GM18502 (cell line): Measurements from ENCODE around the gene JADE3.
"Not testable (repeated sequence)": the region's sequence is repeated elsewhere in the genome, so short reads cannot be mapped to it uniquely, and the experiment has no call there.

Experiments
- ATAC-seq: cut with Tn5 transposase; IDR thresholded peaks from one replicate; pipeline ENCODE4 v1.9.1; 2021; ENCODE audit warnings: mild to moderate bottlenecking; ENCODE audit not compliant: unreplicated experiment, poor library complexity

Gene JADE3

GRCh38 chrX:46929439-46930261 is 17.4 kb downstream of the JADE3 start:
- ATAC-seq = no peak

- ATAC-seq = no peak
These were observed 23.1 kb downstream of the JADE3 start for GRCh38 chrX:46935295-46935694.

GRCh38 chrX:46938589-46938988 is 26.4 kb downstream of the JADE3 start:
- no peak for ATAC-seq

- no peak for ATAC-seq
These were observed 29.1 kb downstream of the JADE3 start for GRCh38 chrX:46941341-46941740.

- peak; percentile 85 for ATAC-seq
These were observed 40.9 kb downstream of the JADE3 start for GRCh38 chrX:46953137-46953527.

GRCh38 chrX:46953597-46953996 is 41.4 kb downstream of the JADE3 start:
- peak; percentile 37 for ATAC-seq

GRCh38 chrX:46954716-46955115 is 42.5 kb downstream of the JADE3 start:
- ATAC-seq = no peak

GRCh38 chrX:46956589-46956988 is 44.4 kb downstream of the JADE3 start:
- not testable (repeated sequence) for ATAC-seq

- no peak for ATAC-seq
These were observed 45.1 kb downstream of the JADE3 start for GRCh38 chrX:46957297-46957696.

GRCh38 chrX:46959101-46959500 is 46.9 kb downstream of the JADE3 start:
- ATAC-seq = no peak

- ATAC-seq = no peak
These were observed 47.9 kb downstream of the JADE3 start for GRCh38 chrX:46959985-46960700.

GRCh38 chrX:46961097-46961496 is 48.9 kb downstream of the JADE3 start:
- no peak for ATAC-seq

- ATAC-seq = no peak
These were observed 49.5 kb downstream of the JADE3 start for GRCh38 chrX:46961574-46962283.

GRCh38 chrX:46965125-46965758 is 53.0 kb downstream of the JADE3 start:
- no peak for ATAC-seq

- peak; percentile 81 for ATAC-seq
These were observed 55.3 kb downstream of the JADE3 start for GRCh38 chrX:46967547-46967946.

- ATAC-seq = not testable (repeated sequence)
These were observed 64.8 kb downstream of the JADE3 start for GRCh38 chrX:46977046-46977445.

GRCh38 chrX:46978341-46979291 is 66.4 kb downstream of the JADE3 start:
- peak; percentile 78 for ATAC-seq

- ATAC-seq = no peak
These were observed 72.5 kb downstream of the JADE3 start for GRCh38 chrX:46984705-46985104.

GRCh38 chrX:46989548-46989947 is 77.3 kb downstream of the JADE3 start:
- ATAC-seq = no peak
